ENCODE measurements around the gene RFTN1.

The RFTN1 gene

GRCh38 chr3:16513141-16514020 lies at the start of gene RFTN1:
RFTN1 (minus strand) TSS chr3:16513699; CDS start chr3:16493869, 19,830 bp downstream.
- no peak for DNase-seq

- DNase-seq: no peak
These were observed 46.3 kb upstream of the RFTN1 start for GRCh38 chr3:16559653-16560365.

GRCh38 chr3:16554126-16554525 lies 40.6 kb upstream of the RFTN1 start:
- no peak for DNase-seq

- no peak for DNase-seq
These were observed 39.3 kb upstream of the RFTN1 start for GRCh38 chr3:16552757-16553156.

GRCh38 chr3:16551342-16551976 lies 38.0 kb upstream of the RFTN1 start:
- no peak for DNase-seq

- DNase-seq: no peak
These were observed 37.3 kb upstream of the RFTN1 start for GRCh38 chr3:16550676-16551341.

GRCh38 chr3:16550305-16550675 lies 36.8 kb upstream of the RFTN1 start:
- no peak for DNase-seq

GRCh38 chr3:16548721-16549120 lies 35.2 kb upstream of the RFTN1 start:
- DNase-seq: no peak

- DNase-seq: no peak
These were observed 34.3 kb upstream of the RFTN1 start for GRCh38 chr3:16547561-16548357.

GRCh38 chr3:16546186-16547010 lies 32.9 kb upstream of the RFTN1 start:
- DNase-seq: no peak

- DNase-seq: no peak
These were observed 32.1 kb upstream of the RFTN1 start for GRCh38 chr3:16545413-16546185.

- DNase-seq: no peak
These were observed 29.9 kb upstream of the RFTN1 start for GRCh38 chr3:16543242-16543864.

GRCh38 chr3:16538507-16538906 lies 25.0 kb upstream of the RFTN1 start:
- no peak for DNase-seq

GRCh38 chr3:16536996-16537395 lies 23.5 kb upstream of the RFTN1 start:
- DNase-seq: no peak

- no peak for DNase-seq
These were observed 22.8 kb upstream of the RFTN1 start for GRCh38 chr3:16536344-16536663.

- no peak for DNase-seq
These were observed 21.3 kb upstream of the RFTN1 start for GRCh38 chr3:16534640-16535262.

- DNase-seq: no peak
These were observed 20.6 kb upstream of the RFTN1 start for GRCh38 chr3:16533928-16534574.

- no peak for DNase-seq
These were observed 15.8 kb upstream of the RFTN1 start for GRCh38 chr3:16529264-16529663.

GRCh38 chr3:16528581-16528993 lies 15.1 kb upstream of the RFTN1 start:
- DNase-seq: no peak

All from NCI-H1436 treated with DMSO at 0.1 percent for 48 hours (cell line).